Heart left ventricle (tissue), 13 donors: Measurements from ENCODE around the gene NEUROG1.

Experiments
- CTCF ChIP-seq, 12 donors: fragments of 200-600 bp; sonication (generic) in 4 of 12; IDR thresholded peaks; one replicate each; pipeline versions ENCODE4 v1.5.0 to v1.8.0; 2018 to 2022; ENCODE audit warnings: antibody characterized with exemption in 12 of 12, mild to moderate bottlenecking in 5 of 12
- POLR2A ChIP-seq, 2 donors: fragments of 450-650 bp; IDR thresholded peaks; one replicate each; pipeline ENCODE4 v1.6.1; 2017; ENCODE audit warnings: antibody characterized with exemption in 2 of 2, mild to moderate bottlenecking in 2 of 2, moderate library complexity in 2 of 2
- donor health status: ischemic (EF 13 %, LVEDD 7.1; RV severe dilation, severe dysfunction).
- donor health status: DM: no; HTN: yes; CAD: no.
- donor health status: DM: no; HTN: no; CAD: no.
- donor health status: ischemic (EF 25% LVEDD 6.9; RV normal size, moderate dysfunction).
- donor health status: ischemic (EF 25% LVEDD 5.7; RV mildly dilated, moderate dysfunction).
- donor health status: ischemic (EF 35%, LVEDD 5.7; RV mildly dilated, moderate dysfunction).
- donor health status: nonischemic (EF 11% LVEDD 7.7; RV severe dilation, severe dysfunction).
- donor health status: DM: yes; HTN: yes; CAD: no.
- donor health status: PGD.
- donor health status: ischemic (EF 29% LVEDD 5.4; RV normal size, mild dysfunction).
- donor health status: nonischemic (EF 23%, LVEDD 6.1; RV moderate dilation, normal function).

GRCh38 chr5:135491552-135492318, 44.0 kb downstream of the NEUROG1 start:
- TF ChIP-seq CTCF (IDR thresholded peaks at IDR 0.05): no peak
- TF ChIP-seq POLR2A (IDR thresholded peaks at IDR 0.05): no peak
